NCI-H146 (cell line): ENCODE data around the gene PIMREG.

Source experiments
- DNase-seq: peaks from one replicate; lab custom pipeline; 2025; lab: John Stamatoyannopoulos, UW

The PIMREG gene, protein sequence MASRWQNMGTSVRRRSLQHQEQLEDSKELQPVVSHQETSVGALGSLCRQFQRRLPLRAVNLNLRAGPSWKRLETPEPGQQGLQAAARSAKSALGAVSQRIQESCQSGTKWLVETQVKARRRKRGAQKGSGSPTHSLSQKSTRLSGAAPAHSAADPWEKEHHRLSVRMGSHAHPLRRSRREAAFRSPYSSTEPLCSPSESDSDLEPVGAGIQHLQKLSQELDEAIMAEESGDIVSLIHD

GRCh38 chr17:6443692-6444570 is at the start of gene PIMREG:
Gene PIMREG (plus strand): TSS chr17:6444455. CDS start chr17:6445111, 656 bp downstream.
- DNase-seq: peak; percentile 97

DNA sequence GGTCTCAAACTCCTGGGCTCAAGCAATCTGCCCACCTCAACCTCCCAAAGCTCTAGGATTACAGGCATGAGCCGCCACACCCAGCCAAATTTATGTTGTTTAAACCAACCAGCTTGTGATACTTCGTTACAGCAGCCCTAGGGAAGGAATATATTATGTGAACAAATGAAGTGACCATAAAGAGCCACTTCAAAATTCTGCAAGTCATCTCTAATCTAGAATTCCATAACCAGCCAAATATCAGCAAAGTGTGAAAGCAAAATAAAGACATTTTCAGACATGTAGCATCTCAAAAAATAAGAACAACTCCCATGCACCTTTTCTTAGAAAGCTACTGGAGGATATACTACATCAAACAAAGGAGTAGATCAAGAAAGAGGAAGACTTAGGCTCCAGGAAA is 45.3 kb upstream of the PIMREG start:
- DNase-seq: no peak

DNA sequence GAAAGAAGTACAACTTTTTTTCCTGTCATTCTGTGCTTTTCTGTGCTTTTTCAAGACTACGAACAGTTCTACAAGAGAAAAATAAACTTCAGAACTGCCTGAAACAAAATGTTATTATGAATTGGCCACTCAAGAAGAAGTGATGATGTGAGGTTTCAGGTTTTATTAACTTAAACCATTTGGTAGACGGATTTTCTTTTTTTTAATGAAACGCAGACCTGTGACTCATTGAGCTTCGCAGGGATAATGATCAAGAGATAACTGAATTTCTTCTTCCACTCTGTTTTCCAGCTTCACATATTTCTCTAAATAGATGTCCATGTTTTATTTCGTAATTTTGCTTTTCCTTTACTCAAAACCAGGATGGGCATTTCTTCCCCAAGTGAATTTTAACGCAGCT is 42.0 kb upstream of the PIMREG start:
- no peak for DNase-seq

DNA sequence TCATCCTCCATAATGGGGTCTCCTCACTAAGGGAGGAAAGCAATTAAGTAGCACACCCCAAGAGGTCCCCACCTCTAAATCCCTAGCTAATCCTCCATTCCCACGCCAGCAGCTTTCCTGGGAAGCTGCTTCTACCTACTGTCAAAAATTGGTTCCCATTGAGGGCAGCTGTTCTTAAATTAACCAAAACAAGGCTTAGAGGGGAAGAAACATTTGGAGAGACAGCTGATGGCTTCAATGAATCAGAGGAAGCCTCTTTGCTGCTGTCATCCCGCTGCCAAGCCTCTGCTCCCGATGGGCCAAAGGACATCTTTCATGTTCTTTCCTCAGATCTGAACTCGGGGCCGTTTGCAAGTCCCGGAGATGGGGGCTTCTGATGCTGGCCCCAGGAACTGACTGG is 36.0 kb upstream of the PIMREG start:
- DNase-seq: no peak

DNA sequence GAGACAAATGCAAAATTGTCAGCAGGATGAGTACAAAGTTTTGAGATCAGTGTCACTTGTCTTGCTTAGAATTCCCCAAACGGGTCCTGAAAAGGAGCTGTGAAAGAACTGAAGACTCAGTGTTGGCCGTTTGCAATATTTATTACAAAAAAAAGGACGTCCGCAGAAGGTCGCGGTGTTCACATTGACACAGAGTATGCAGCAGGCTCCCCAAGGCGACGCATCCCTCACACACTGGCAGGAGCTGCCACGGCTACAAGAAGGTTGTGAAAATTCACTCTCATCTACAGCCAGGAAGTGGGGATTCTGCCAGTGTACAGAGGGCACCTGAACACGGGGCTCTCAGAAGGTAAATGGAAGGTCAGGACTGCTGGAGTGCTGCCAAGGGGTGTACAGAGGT is 35.5 kb upstream of the PIMREG start:
- DNase-seq: no peak

DNA sequence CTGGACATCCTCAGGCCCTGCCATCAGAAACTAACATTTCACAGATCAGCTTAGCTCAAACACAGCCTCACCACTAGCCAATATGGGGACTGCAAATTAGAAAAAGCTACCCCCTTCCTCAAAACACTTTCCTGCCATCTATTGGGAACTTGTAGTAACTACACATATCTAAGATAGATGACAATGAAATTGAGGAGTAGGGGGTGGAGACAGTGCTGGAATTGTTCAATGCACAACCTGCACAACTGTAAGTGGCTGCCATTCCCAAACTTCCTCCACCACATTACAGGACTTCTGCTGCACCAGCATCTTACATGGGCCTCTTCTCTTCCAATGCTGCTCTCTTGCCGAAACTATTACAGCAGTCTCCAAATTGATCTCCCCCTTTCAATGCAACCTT is 31.2 kb upstream of the PIMREG start:
- peak; percentile 71 for DNase-seq

- DNase-seq: no peak
Observed at GRCh38 chr17:6415616-6416015, 28.6 kb upstream of the PIMREG start.

- DNase-seq: peak; percentile 85
Observed at GRCh38 chr17:6420173-6420641, 24.0 kb upstream of the PIMREG start.

DNA sequence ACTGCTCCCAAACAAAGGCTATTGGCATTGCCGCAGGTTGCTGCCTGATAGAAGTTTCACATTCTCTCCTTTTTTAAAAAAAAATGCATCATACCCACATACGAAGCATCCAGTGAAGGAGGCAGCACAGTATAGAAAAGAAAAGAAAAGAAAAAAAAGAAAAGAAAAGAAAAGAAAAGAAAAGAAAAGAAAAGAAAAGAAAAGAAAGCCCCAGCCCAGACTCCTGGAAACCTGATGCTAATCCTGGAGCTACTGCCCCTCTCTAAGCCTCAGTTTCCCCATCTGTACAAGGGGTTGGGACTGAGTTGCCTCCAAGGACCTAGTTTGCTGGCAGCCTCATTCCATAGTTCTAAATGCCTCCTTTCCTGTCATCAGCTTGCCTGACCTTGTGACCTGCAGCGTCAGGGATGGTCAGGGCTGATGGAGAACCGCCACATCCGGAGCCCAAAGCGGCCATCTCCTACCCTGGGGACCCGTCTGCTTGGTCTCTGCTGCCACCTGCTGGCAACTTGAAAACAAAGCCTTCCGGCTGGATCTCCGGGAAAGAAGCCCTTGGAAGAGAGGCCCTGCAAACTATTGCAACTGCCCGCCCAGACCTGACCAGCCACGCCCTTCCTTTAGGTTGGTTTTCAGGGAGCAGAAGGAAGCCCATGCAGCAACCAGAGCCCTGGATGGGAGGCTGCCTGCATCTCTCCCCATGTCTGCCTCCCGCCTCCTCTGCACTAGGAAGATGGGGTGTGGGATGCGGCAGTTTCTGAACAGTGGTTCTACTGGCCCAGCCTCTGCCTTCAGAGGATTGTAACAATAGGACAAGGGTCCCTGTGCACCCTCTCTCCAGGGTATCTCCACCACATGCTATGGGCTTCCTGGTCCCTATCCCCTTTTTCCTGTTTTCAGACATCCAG is 22.3 kb upstream of the PIMREG start:
- peak; percentile 80 for DNase-seq

GRCh38 chr17:6422654-6423241 is 21.5 kb upstream of the PIMREG start:
- no peak for DNase-seq

DNA sequence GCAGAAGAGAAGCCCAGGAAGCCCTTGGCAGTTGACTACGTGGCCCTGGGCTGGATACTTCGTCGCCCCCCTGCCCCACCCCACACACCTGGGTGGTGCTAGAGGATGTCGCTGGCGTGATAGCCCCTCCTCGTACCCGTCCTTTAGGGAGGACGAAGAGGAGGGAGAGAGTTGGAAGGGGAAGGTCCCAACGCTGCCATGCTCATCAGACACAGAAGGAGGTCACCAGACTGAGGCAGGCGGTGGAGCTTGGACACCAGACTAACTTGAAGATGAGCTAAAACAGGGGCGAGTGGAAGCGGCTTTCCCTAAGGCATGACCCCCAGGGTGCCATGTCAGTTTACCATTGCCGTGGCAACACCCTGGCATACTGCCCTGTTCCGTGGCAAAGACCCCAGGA is 20.3 kb upstream of the PIMREG start:
- DNase-seq: no peak

DNA sequence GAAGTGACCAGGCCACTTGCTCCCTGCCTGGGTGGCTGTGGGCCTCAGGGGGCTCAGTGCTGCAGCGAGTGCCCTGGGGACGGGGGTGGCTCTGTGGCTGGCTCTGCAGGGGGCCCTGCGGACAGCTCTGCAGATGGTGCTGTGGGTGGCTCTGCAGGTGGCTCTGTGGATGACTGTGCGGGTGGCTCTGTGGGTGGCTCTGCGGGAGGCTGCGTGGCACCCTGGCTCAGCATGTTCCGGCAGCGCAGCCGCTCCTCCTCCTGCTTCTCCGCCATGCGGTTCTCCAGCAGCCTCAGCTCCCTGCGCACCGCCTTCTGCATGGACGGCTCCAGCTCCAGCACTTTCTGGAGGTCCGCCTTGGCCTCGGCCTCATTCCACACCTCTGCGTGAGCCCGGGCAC is 18.8 kb upstream of the PIMREG start:
- no peak for DNase-seq

DNA sequence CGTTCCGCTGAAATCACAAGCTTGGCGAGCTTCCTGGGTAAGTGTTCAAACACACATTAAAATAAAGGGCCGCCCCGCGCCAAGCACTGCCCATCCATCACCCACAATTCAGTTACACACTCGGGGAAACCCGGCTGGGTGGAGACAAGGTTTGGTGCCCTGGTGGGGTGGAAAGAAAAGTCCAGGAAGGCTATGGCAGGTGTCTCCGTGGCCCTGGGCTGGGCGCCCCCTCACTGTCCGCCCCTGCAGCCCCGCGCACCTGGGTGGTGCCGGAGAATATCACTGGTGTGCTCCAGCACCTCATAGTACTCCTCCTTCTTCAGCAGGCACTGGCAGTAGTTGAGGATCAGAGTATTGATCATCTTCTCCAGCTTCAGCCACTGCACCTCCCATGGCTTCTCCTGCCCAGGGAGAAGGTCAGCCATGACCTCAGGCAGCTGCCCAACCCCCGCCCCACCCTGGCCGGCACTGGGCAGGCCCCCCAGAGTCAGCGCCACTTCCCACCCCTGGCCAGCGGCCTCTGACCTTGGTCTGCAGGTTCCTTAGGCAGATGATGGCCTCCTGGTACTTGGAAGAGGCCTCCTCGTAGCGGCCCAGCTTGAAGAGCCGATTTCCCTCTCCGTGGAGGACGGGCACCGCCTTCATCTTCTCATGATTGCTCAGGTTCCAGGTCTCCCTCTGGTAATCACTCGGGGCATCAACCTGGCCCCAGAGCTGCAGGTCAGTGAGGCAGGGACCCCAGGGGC is 17.7 kb upstream of the PIMREG start:
- DNase-seq: no peak

- no peak for DNase-seq
Observed at GRCh38 chr17:6427279-6427781, 16.9 kb upstream of the PIMREG start.

- DNase-seq: no peak
Observed at GRCh38 chr17:6428207-6428965, 15.9 kb upstream of the PIMREG start.

DNA sequence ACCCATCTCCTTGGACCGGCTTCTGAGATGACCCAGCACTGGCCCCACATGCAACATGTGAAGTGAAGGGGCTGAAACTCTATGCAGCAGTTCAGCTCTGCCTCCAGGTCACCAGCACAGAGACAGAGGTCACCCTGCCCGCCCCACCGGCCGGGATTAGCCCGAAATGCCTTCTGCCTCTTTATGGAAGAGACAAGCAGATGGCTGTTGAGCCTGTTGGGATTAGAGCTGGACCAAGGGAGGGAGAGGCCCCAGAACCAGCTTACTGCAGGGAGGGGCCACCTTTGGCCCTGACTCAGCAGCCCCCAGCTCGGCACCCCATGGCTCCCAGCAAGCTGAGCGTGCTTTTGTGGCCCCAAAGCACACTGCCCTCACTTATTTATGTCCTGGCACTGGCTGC is 15.0 kb upstream of the PIMREG start:
- no peak for DNase-seq

GRCh38 chr17:6430769-6431168 is 13.5 kb upstream of the PIMREG start:
- DNase-seq: no peak

DNA sequence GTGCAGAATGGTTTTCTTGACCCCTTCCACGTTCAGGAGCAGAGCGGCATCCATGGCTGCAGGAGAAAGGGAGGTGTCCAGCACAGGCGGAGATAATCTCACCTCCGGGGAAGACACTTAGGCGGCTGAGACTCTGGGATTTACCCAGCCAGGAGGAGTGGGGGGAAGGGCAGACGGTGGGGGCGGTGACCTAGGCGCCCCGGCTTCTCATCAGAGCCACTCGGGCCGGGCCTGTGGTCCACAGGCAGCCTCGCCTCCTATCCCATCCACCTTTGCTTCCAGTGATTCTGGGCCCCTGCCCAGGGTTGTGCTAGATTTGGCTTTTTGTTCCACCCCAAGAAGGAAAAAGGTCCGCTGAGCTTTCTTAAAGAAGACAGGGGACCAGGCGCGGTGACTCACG is 9.2 kb upstream of the PIMREG start, which contains the start of gene AIPL1:
Gene AIPL1 (minus strand): TSS at position 71 of the 400 bp plus-strand sequence. CDS start 17 bp downstream, at position 54.
- no peak for DNase-seq

- DNase-seq: peak; percentile 71
Observed at GRCh38 chr17:6435968-6436367, 8.3 kb upstream of the PIMREG start.

DNA sequence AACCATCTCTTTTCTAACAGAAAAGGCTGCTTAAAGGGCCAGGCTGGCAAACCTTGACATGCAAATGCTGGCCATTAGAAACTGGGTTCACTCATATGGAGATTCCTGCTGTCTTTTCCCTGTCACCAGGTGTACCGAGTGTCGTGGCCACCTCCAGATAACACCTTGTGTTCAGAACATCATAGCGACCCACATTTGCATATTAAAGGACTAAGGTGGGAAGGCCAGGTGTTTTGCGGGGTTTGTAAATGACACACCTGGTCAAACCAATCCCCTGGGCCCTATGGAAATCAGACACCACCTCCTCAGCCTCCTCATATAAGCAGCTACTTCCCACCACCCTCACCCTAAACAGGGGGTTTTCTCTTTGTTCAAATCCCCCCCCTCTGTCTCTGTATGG is 6.8 kb upstream of the PIMREG start:
- peak; percentile 85 for DNase-seq
